Measurements from ENCODE around the gene APBB2. TPM values are rescaled to one million over a fixed set of nuclear protein-coding genes. Genes with fewer than 3 reads are reported as not detected.

Gene APBB2
- total RNA-seq, 1 experiment from 2014 or later, result 49.0 TPM

GRCh38 chr4:41256740-41257256 lies 42.5 kb upstream of the APBB2 start, which contains the start of gene UCHL1 (continued):
- TF ChIP-seq STAT6 (CRISPR knock-in tag; conservative IDR thresholded peaks at IDR 0.05; ENCODE audit: low read depth) (no peak), MXD4 (CRISPR knock-in tag; IDR thresholded peaks at IDR 0.05; ENCODE audit: borderline replicate concordance) (no peak), SP1 (CRISPR knock-in tag; conservative IDR thresholded peaks at IDR 0.05) (peak; percentile 83), JUN (CRISPR knock-in tag; IDR thresholded peaks at IDR 0.05) (no peak; the same call in 1 of the 2 replicates), ETV6 (CRISPR knock-in tag; IDR thresholded peaks at IDR 0.05) (peak; percentile 81; the same call in 1 of the 2 replicates), ELF4 (CRISPR knock-in tag; IDR thresholded peaks at IDR 0.05; ENCODE audit: low read depth) (no peak), ESRRA (CRISPR knock-in tag; IDR thresholded peaks at IDR 0.05; ENCODE audit: borderline replicate concordance) (no peak), E2F5 (CRISPR knock-in tag; IDR thresholded peaks at IDR 0.05) (no peak; the same call in 1 of the 2 replicates), CREB1 (CRISPR knock-in tag; IDR thresholded peaks at IDR 0.05) (0 out of 2 replicates have a peak, but pooled peaks have one; percentile 38), E2F1 (CRISPR knock-in tag; IDR thresholded peaks at IDR 0.05) (peak; percentile 55; the same call in 1 of the 2 replicates), ZNF138 (CRISPR knock-in tag; conservative IDR thresholded peaks at IDR 0.05) (no peak), CDX4 (CRISPR knock-in tag; IDR thresholded peaks at IDR 0.05; ENCODE audit: borderline replicate concordance) (no peak), IRF2 (CRISPR knock-in tag; IDR thresholded peaks at IDR 0.05; ENCODE audit: borderline replicate concordance, low read depth) (no peak), ZNF219 (CRISPR knock-in tag; IDR thresholded peaks at IDR 0.05; ENCODE audit: borderline replicate concordance) (peak; percentile 43; the same call in 1 of the 2 replicates), SMAD3 (CRISPR knock-in tag; IDR thresholded peaks at IDR 0.05; ENCODE audit: borderline replicate concordance) (no peak), TCF7 (CRISPR knock-in tag; IDR thresholded peaks at IDR 0.05; ENCODE audit: low read depth) (no peak), IRF1 (CRISPR knock-in tag; IDR thresholded peaks at IDR 0.05) (no peak), NFYB (CRISPR knock-in tag; conservative IDR thresholded peaks at IDR 0.05; ENCODE audit: low read depth) (no peak), SOX15 (CRISPR knock-in tag; IDR thresholded peaks at IDR 0.05) (no peak), ZNF423 (CRISPR knock-in tag; IDR thresholded peaks at IDR 0.05) (no peak), ZNF263 (CRISPR knock-in tag; IDR thresholded peaks at IDR 0.05; ENCODE audit: low read depth) (peak; percentile 61; the same call in 1 of the 2 replicates), ATF1 (CRISPR knock-in tag; IDR thresholded peaks at IDR 0.05) (peak; percentile 73; the same call in 1 of the 2 replicates), USF2 (CRISPR knock-in tag; IDR thresholded peaks at IDR 0.05) (no peak), ZBTB43 (CRISPR knock-in tag; IDR thresholded peaks at IDR 0.05) (peak; percentile 78; the same call in 1 of the 2 replicates), NR3C1 (CRISPR knock-in tag; conservative IDR thresholded peaks at IDR 0.05; ENCODE audit: low read depth) (peak; percentile 57; the same call in 1 of the 2 replicates), MLX (CRISPR knock-in tag; IDR thresholded peaks at IDR 0.05) (0 out of 2 replicates have a peak, but pooled peaks have one; percentile 41), GRHL2 (CRISPR knock-in tag; IDR thresholded peaks at IDR 0.05; ENCODE audit: insufficient replicate concordance, severe bottlenecking) (no peak), PREB (CRISPR knock-in tag; IDR thresholded peaks at IDR 0.05; ENCODE audit: borderline replicate concordance) (no peak), TP53 (CRISPR knock-in tag; IDR thresholded peaks at IDR 0.05) (no peak)
